ENCODE data around the gene ARHGAP33. TPM values are rescaled to one million over a fixed set of nuclear protein-coding genes. Genes with fewer than 3 reads are reported as not detected.

The ARHGAP33 gene
- total RNA-seq, 1 experiment from 2014 or later = 2.3 TPM

DNA sequence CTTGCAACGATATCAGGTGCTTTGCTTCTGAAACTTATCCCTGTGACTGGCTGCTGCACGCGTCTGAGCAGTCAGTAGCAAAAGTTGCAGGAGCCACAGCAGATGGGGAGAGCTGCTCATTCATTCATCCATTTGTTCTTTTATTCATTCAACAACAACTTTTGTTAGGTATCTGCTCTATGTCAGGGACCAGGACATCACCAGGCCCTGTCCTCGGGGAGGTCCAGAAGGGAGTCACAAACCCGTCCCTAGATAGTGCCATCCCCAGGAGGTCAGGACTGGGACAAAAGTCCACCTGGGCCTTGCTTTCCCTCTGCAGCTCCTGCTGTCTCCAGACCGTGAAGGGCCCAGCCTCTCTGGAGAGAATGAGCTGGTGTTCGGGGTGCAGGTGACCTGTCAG, 2.6 kb downstream of the ARHGAP33 start:
- DNase-seq (ENCODE audit: low read depth) = no peak

DNA sequence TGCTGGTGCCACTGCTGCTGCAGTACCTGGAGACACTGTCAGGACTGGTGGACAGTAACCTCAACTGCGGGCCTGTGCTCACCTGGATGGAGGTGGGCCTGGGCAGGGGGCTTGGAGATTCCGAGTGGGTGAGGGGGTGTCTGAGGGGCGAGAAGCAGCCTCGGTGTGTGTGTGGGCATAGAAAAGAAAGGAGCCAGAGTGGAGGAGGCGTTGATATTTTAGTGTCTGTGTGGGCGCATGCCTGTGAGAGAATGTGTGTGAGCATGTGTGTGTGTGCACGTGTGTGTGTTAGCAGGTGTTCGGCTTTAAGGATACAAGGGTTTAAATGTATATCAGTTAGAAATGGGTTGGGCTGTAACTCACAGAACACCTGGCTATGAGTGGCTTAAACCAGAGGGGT, 3.7 kb downstream of the ARHGAP33 start:
- no peak for DNase-seq (ENCODE audit: low read depth)

DNA sequence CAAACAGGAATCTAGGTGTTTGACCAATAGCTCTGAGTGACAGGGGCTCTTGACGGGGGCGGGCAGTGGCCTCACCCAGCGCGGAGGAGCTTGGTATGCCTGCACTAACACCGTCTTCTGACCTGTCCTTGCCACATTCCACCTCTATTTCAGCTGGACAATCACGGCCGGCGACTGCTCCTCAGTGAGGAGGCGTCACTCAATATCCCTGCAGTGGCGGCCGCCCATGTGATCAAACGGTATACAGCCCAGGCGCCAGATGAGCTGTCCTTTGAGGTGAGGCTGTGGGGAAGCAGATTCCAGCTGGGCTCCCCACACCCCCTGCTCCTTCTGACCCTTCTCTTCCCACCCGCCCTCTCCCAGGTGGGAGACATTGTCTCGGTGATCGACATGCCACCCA, 4.7 kb downstream of the ARHGAP33 start:
- no peak for DNase-seq (ENCODE audit: low read depth)

DNA sequence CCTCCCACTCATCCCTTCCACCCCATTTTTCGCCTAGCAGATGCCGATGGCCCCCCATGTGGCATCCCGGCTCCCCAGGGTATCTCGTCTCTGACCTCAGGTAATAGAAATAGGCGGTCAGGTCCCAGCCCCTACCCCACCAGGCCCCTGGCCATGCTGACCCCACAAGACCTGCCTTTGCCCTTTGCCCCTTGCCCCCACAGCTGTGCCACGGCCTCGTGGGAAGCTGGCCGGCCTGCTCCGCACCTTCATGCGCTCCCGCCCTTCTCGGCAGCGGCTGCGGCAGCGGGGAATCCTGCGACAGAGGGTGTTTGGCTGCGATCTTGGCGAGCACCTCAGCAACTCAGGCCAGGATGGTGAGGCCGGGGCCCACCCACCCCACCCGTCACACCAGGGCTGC, 5.4 kb downstream of the ARHGAP33 start:
- no peak for DNase-seq (ENCODE audit: low read depth)

DNA sequence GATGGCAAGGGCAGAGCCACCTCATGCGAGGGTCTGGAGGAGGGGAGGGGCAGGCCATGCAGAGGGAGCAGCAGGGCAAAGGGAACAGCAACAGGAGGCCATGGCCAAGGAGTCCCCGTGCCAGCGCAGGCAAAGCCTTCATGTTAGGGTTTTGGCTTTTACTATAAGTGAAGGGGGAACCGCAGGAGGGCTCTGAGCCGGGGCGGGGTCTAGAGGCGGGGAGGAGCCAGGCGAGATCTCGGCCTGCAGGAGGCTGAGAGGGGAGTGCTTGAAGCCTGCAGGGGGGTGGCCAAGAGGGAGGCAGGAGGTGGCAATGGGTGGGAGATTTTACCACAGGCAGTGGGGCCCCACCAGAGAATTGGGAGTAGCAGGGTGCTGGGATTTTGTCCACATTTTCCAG, 6.3 kb downstream of the ARHGAP33 start:
- DNase-seq (ENCODE audit: low read depth) = no peak

DNA sequence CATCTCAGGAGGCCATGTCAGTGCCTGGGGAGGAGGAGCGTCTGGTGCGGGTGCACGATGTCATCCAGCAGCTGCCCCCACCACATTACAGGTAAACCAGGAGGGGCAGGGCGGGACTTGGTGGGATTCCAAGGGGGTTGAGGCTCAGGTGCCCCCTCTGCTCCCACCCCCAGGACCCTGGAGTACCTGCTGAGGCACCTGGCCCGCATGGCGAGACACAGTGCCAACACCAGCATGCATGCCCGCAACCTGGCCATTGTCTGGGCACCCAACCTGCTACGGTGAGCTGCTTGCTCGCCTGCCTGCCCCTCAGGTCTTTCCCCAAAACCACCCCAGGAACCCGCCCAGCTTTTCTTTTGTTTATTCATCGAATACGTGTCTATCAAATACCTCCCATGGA, 7.2 kb downstream of the ARHGAP33 start:
- no peak for DNase-seq (ENCODE audit: low read depth)

DNA sequence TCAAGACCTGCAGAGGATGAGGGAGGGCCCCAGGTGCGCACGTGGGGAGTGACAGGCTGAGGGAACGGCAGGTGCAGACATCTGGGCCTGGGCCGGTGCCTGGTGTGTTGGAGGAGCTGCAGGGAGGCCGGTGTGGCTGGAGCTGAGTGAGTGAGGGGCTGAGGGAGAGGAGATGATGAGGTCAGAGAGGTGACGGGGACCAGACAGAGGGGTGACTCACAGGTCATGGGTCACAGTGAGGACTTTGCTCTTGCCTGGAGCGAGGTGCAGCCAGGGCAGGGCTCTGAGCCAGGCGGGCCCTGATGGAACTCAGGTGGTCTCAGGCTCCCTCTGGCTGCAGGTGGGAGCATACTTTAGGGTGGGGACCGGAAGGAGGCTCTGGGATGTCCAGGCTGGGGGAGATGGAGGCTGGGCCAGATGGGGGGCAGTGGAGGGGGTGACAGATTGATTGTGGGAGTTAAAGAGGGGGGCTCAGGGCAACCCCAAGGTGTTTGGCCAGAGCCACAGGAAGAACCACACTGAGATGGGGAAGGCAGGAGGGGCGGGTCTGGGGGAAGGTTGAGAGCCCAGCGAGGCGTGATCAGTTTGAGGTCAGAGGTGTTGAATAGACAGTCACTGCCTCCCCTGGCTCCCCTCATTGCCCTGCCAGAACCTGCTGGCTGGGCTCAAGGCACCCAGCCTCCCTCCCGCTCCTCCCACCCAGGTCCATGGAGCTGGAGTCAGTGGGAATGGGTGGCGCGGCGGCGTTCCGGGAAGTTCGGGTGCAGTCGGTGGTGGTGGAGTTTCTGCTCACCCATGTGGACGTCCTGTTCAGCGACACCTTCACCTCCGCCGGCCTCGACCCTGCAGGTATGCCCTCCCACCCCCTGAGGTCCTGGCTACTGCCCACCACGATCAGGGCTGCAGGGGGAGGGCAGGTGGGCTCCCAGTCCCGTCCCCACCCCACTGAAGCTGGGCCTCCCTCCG, 8.4 kb downstream of the ARHGAP33 start:
- DNase-seq (ENCODE audit: low read depth) = no peak

DNA sequence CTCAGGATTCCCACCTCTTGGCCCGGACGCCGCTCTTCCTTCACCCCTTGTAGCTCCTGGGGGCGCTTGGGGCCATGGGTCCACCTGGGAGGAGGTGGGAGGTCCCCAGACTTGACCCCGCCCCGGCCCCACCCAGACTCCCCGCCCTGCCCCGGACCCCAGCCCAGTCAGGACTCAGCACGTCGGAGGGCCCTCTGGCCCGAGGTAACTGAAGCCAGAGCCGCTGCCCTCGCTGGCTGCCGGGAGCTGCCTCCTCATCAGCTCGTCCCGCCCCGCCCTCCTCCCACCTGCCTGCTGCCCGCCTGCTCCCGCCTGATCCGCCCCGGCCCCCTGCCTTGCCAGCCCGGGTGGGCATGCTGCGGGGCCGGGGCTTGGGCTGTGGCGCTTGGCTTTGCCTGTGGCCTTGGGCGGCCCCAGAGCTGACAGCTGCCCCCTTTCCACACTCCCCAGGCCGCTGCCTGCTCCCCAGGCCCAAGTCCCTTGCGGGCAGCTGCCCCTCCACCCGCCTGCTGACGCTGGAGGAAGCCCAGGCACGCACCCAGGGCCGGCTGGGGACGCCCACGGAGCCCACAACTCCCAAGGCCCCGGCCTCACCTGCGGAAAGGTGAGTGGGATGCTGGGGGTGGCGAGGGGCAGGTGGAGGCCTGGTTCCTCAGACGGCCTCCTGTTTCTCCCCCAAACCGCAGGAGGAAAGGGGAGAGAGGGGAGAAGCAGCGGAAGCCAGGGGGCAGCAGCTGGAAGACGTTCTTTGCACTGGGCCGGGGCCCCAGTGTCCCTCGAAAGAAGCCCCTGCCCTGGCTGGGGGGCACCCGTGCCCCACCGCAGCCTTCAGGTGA, 9.4 kb downstream of the ARHGAP33 start:
- DNase-seq (ENCODE audit: low read depth) = no peak

DNA sequence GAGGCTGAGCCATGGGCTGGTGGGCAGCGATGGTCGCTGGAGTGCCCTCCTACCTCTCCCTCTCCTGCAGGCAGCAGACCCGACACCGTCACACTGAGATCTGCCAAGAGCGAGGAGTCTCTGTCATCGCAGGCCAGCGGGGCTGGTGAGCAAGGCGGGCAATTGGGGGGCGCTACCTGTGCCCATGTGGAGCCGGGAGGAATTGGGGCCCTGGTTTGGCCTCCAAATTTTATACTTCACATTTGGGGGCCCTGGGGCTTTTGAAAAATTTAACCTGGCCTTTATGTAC, 9.9 kb downstream of the ARHGAP33 start:
- no peak for DNase-seq (ENCODE audit: low read depth)

DNA sequence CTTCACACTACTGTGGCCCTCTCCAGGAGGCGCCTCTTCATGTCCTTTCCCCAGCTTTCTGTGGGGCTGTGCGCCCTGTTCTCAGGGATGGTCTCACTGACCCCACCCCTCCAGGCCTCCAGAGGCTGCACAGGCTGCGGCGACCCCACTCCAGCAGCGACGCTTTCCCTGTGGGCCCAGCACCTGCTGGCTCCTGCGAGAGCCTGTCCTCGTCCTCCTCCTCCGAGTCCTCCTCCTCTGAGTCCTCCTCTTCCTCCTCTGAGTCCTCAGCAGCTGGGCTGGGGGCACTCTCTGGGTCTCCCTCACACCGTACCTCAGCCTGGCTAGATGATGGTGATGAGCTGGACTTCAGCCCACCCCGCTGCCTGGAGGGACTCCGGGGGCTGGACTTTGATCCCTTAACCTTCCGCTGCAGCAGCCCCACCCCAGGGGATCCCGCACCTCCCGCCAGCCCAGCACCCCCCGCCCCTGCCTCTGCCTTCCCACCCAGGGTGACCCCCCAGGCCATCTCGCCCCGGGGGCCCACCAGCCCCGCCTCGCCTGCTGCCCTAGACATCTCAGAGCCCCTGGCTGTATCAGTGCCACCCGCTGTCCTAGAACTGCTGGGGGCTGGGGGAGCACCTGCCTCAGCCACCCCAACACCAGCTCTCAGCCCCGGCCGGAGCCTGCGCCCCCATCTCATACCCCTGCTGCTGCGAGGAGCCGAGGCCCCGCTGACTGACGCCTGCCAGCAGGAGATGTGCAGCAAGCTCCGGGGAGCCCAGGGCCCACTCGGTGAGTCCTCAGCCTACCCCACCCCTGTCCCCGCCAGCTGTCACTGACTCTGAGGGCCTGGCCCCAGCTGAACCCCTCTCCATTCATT, 11.2 kb downstream of the ARHGAP33 start:
- DNase-seq (ENCODE audit: low read depth) = no peak

DNA sequence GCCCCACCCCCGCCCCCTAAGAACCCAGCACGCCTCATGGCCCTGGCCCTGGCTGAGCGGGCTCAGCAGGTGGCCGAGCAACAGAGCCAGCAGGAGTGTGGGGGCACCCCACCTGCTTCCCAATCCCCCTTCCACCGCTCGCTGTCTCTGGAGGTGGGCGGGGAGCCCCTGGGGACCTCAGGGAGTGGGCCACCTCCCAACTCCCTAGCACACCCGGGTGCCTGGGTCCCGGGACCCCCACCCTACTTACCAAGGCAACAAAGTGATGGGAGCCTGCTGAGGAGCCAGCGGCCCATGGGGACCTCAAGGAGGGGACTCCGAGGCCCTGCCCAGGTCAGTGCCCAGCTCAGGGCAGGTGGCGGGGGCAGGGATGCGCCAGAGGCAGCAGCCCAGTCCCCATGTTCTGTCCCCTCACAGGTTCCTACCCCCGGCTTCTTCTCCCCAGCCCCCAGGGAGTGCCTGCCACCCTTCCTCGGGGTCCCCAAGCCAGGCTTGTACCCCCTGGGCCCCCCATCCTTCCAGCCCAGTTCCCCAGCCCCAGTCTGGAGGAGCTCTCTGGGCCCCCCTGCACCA, 11.9 kb downstream of the ARHGAP33 start:
- no peak for DNase-seq (ENCODE audit: low read depth)

DNA sequence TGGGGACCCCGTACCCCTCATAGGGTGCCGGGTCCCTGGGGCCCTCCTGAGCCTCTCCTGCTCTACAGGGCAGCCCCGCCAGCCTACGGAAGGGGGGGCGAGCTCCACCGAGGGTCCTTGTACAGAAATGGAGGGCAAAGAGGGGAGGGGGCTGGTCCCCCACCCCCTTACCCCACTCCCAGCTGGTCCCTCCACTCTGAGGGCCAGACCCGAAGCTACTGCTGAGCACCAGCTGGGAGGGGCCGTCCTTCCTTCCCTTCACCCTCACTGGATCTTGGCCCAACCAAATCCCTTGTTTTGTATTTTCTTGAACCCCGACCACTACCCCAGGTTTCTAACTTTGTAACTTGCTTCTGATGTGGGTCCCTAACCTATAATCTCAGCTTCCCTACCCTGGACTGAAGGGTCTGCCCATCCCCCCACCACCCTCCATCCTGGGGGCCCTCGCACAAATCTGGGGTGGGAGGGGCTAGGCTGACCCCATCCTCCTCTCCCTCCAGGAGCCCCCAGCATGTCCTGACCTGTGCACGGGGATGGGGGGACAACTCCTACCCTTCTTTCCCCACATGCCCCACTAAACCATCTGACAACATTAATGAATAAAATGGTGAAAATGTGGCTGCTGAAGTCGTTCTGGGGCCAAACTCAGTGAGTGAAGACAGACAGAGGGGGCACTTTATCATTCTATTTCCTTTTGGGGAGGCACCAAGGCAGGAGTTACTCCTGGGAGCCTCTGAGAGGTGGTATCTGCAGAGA, 13.0 kb downstream of the ARHGAP33 start:
- DNase-seq (ENCODE audit: low read depth) = no peak

DNA sequence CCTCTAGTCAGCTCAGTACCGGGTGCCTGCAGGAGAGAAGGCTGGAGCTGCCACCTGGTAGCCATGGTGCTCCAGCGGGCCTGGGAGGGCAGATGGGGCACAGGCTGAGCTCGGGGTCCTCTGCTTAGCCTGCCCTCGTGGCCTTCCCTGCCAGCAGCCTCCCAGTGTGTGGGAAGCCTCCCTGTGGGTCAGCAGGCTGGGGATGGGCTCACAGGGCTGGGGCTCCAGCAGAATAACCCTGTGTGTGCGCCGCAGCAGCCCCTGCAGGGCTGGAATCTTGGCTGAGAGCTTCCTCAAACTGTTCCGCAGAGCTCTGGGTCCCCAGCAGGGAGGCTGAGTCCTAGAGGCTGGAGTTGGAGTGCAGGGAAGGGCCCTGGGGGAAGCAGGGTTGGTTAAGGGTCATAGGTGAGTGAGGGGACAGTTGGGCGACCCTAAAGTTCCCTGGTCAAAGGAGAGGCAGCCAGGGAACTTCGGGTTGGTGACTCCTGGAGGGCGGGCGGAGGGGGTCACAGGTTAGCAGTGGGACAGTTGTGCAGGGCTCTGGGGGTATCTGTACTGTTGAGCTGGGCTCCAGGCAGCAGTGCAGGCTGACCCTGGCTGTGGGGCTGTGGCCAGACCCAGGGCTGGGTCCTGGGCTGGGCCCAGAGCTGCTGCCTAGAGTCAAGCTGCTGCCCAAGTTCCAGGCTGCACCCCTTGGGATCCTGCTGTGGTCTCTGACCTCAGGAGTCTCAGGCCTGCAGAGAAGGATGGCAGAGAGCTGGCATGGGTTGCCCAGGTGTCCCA, 14.0 kb downstream of the ARHGAP33 start:
- DNase-seq (ENCODE audit: low read depth) = no peak

DNA sequence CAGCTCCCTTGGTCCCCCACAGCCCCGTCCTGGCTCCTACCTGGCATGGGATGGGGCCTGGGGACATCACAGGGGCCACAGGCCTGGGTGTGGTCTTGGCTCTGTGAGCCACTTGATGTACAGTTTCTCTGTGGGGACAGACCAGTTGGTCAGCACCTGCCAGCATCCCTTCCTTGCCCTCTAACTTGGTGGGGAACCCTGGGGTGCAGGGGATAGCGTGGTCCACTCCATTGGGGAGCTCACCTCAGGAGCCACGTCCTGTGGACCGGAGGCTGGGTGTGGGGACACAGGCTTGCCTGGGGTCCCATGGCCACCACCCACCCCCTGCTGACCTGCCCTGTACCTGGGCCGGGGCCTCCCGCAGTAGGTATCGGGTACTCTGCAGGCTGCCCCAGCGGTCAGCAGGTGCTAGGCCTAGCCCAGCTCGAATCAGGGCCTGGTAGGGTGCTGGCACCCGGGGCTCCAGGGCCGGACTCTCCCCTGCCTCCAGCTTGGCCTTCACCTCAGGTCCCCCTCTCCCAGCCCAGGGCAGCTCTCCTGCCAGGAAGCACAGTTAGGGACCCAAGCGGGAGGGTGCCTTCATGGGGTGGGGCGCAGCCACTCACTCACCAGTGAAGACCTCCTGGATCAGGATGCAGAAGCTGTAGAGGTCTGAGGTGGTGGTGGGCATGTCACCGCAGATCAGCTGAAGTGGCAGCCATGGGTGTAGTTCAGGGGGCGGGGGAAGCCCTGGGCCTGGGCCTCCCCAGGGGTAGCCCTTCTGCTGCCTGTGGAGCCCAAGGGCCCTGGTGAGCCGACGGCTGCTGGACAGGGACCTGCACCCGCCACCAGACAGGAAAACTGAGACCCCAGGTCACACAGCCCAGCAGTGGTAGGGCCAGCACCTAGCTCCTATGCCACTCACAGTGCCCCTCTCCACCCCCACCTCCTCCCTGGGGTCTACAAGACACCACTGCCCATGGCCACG, 14.9 kb downstream of the ARHGAP33 start:
- no peak for DNase-seq (ENCODE audit: low read depth)

DNA sequence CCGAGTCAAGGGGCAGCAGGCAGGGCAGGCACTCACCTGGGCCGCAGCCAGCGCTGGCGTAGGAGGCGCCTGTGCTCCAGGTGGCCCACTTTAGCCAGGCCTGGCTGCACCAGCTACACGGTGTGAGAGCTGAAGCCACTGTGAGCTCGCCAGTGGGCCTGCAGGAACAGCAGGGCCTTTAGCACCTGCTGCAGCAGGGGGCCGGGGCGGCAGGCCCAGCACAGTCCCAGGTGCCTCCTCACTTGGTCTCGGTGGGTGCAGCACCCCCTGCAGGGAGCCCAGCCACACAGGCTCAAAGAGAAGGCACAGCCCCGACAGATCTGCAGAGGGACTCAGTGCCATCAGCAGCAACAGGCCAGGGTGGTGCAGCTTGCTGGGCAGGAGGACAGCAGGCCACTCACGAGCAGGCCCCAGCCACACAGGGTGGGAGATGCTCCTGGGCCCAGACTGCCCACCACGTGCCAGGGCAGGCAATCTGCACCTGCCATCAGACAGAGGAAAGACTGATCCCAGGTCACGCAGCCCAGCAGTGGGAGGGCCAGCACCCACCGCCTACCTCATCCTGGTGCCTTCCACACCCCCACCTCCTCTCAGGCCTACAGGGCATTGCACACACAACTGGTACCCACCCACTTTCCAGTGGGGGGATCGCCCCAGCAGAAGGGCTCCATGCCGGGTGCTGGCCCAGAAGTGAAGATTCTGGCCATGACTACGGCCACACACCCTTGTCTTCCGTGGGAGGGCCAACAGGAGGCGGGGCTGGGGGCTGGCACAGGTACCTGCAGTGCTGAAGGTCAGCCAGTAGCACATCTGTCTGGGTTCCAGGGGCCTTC, 15.8 kb downstream of the ARHGAP33 start:
- DNase-seq (ENCODE audit: low read depth) = no peak

DNA sequence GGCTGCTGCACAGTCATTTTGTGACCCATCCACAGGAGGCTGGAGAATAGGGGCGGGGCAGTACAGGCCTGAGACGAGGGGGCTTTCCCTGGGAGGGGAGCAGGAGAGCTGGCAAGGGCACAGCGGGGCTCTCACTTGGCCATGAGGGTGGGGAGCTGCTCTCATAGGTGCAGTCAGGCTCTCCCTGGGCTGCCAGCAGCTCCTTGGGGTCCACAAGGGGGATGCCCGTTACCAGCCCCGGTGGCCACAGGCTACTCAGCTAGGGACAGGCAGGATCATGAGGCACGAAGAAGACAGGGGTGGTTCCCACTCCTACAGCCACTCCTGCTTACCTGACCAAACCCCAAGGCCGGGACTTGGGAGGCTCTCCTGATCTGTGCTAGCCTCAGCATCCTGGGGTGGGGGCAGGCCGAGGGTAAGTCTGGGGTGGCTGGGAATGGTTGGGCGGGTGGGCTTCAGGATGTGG, 16.5 kb downstream of the ARHGAP33 start:
- no peak for DNase-seq (ENCODE audit: low read depth)

DNA sequence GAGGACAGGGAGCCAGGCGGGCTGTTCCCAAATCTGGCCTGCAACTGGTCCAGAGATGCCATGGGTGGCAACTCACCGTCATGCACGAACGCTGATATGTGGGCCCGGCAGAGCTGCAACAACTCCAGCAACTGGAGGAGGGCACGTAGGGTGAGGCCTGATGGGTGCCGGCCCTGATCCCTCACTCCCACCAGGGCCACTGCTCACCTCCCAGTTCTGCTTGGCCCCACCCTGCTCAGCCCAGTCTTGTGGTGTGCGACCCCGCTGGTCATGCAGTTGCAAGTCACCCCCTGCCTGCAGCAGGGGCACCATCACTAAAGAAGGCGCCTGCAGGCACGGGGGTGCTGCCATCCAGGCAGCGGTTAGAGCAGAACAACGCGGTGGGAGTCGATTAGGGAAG, 16.9 kb downstream of the ARHGAP33 start:
- no peak for DNase-seq (ENCODE audit: low read depth)

DNA sequence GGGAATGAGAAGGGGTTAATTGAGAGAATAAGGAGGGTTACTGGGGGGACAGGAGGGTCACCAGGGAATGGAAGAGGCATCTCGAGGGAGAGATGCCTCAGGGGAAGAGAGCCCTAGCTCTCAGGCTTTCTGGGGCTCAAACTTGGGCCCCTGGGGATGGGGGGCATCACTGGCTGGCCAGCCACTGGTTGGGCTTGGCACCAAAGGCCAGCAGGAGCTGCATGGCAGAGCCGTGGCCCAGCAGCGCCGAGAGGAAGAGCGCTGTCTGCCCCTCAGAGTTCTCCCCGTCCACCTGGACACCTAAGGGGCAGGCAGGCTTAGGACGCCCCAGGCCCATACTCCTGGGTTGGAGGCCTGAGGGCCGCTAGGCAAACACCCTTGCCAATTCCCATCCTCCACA, 17.5 kb downstream of the ARHGAP33 start:
- no peak for DNase-seq (ENCODE audit: low read depth)
